GM21447 (cell line): ENCODE results near the gene NPHP3.
"Not testable (repeated sequence)": the region's sequence is repeated elsewhere in the genome, so short reads cannot be mapped to it uniquely, and the experiment has no call there.

ENCODE experiments used
- ATAC-seq: cut with Tn5 transposase; IDR thresholded peaks from one replicate; pipeline ENCODE4 v1.9.1; 2021; ENCODE audit not compliant: unreplicated experiment

NPHP3 gene

GRCh38 chr3:132643366-132643765 lies 78.8 kb downstream of the NPHP3 start:
- no peak for ATAC-seq

GRCh38 chr3:132642539-132642847 lies 79.7 kb downstream of the NPHP3 start:
- ATAC-seq: no peak

GRCh38 chr3:132641837-132642538 lies 80.2 kb downstream of the NPHP3 start:
- ATAC-seq: no peak

- ATAC-seq: not testable (repeated sequence)
Measured at GRCh38 chr3:132641427-132641826, 80.8 kb downstream of the NPHP3 start.

- ATAC-seq: no peak
Measured at GRCh38 chr3:132638706-132639105, 83.5 kb downstream of the NPHP3 start.

- ATAC-seq: no peak
Measured at GRCh38 chr3:132637590-132637989, 84.6 kb downstream of the NPHP3 start.

GRCh38 chr3:132635052-132635451 lies 87.2 kb downstream of the NPHP3 start:
- ATAC-seq: no peak
